SK-N-SH (cell line): ENCODE results near the gene PCNX4. TPM values are rescaled to one million over a fixed set of nuclear protein-coding genes. Genes with fewer than 3 reads are reported as not detected.

Experiments used
- CTCF ChIA-PET: fragments of 300-600, 350-600 bp; formaldehyde crosslinking; extraction: SDS; loops from one replicate; lab custom pipeline; 2021; lab: Yijun Ruan, JAX
- POLR2A ChIA-PET: fragments of 350-600 bp; sonication (Branson Sonifier 250); formaldehyde crosslinking; extraction: SDS; loops from one replicate; lab custom pipeline; 2020; ENCODE audit warnings: antibody characterized with exemption, inconsistent platforms; lab: Yijun Ruan, JAX
- DNase-seq: peaks from one replicate; pipeline ENCODE4 v3.0.0; 2012
- H2AFZ ChIP-seq: fragments of 200-600 bp; sonication (generic); 2 replicates; pipeline ENCODE4 v1.8.1; 2016; ENCODE audit warnings: antibody characterized with exemption, mild to moderate bottlenecking, low read depth
- H3F3A ChIP-seq: fragments of 200-600 bp; sonication (generic); replicated peaks from 2 replicates; pipeline ENCODE3; 2016; ENCODE audit warnings: antibody characterized with exemption, mild to moderate bottlenecking; ENCODE audit not compliant: insufficient read depth
- H3K27ac ChIP-seq, 2 experiments: fragments of 200-500 bp in 1 of 2; fragments of 200-600 bp in 1 of 2; sonication (Bioruptor generic) in 1 of 2; sonication (generic), shearing (Covaris generic) in 1 of 2; 2 replicates each; pipeline versions ENCODE4 v1.5.1 to v1.6.1; 2014 to 2016; ENCODE audit warnings: low read depth in 2 of 2, inconsistent platforms in 1 of 2, low read length in 1 of 2, mild to moderate bottlenecking in 1 of 2, mixed read lengths in 1 of 2
- H3K27me3 ChIP-seq: fragments of 200-600 bp; sonication (generic), shearing (Covaris generic); 2 replicates; pipeline ENCODE4 v1.6.1; 2016; ENCODE audit warnings: mixed run types; ENCODE audit not compliant: insufficient read depth
- H3K36me3 ChIP-seq, 2 experiments: fragments of 200-500 bp in 1 of 2; fragments of 200-600 bp in 1 of 2; sonication (Bioruptor generic) in 1 of 2; sonication (generic) in 1 of 2; replicated peaks in 1 of 2; 2 replicates each; pipeline versions ENCODE3 to v1.5.1; 2014 to 2016; ENCODE audit warnings: low read length in 1 of 2, mild to moderate bottlenecking in 1 of 2; ENCODE audit not compliant: insufficient read depth in 2 of 2, control insufficient read depth in 1 of 2
- H3K4me1 ChIP-seq, 2 experiments: fragments of 200-500 bp in 1 of 2; fragments of 200-600 bp in 1 of 2; sonication (Bioruptor generic) in 1 of 2; sonication (generic), shearing (Covaris generic) in 1 of 2; 2 replicates each; pipeline versions ENCODE4 v1.5.1 to v1.6.1; 2014 to 2016; ENCODE audit warnings: low read depth in 1 of 2, low read length in 1 of 2, mixed run types in 1 of 2; ENCODE audit not compliant: insufficient read depth in 2 of 2, control insufficient read depth in 1 of 2
- H3K4me2 ChIP-seq: fragments of 200-600 bp; sonication (generic), shearing (Covaris generic); 2 replicates; pipeline ENCODE4 v1.6.1; 2017; ENCODE audit warnings: mixed run types
- H3K4me3 ChIP-seq, 2 experiments: fragments of 200-500 bp in 1 of 2; fragments of 200-600 bp in 1 of 2; sonication (Bioruptor generic) in 1 of 2; sonication (generic), shearing (Covaris generic) in 1 of 2; 2 replicates each; pipeline versions ENCODE4 v1.5.1 to v1.8.1; 2014 to 2016; ENCODE audit warnings: low read depth in 2 of 2, inconsistent platforms in 1 of 2, low read length in 1 of 2, mild to moderate bottlenecking in 1 of 2, mixed read lengths in 1 of 2, moderate library complexity in 1 of 2
- H3K79me2 ChIP-seq: fragments of 200-600 bp; sonication (generic); 2 replicates; pipeline ENCODE4 v1.8.1; 2017; ENCODE audit warnings: mild to moderate bottlenecking; ENCODE audit not compliant: insufficient read depth
- H3K9ac ChIP-seq: fragments of 200-600 bp; sonication (generic); 2 replicates; pipeline ENCODE4 v1.6.1; 2017; ENCODE audit warnings: mixed run types
- H3K9me2 ChIP-seq: fragments of 200-600 bp; sonication (generic); 2 replicates; pipeline ENCODE4 v1.6.1; 2017; ENCODE audit warnings: mixed run types
- H3K9me3 ChIP-seq: fragments of 200-600 bp; sonication (generic); 2 replicates; pipeline ENCODE4 v1.6.1; 2017; ENCODE audit warnings: mixed run types, mild to moderate bottlenecking, moderate library complexity
- H4K20me1 ChIP-seq: fragments of 200-600 bp; sonication (generic); 2 replicates; pipeline ENCODE4 v1.6.1; 2017; ENCODE audit warnings: mild to moderate bottlenecking, mixed run types; ENCODE audit not compliant: insufficient read depth
- CTCF ChIP-seq: fragments of 200-600 bp; sonication (generic); IDR thresholded peaks from 2 replicates; pipeline ENCODE4 v1.6.1; 2017; ENCODE audit warnings: antibody characterized with exemption, mild to moderate bottlenecking, moderate library complexity
- ELF1 ChIP-seq: IDR thresholded peaks from 2 replicates; pipeline ENCODE4 v1.4.0; 2012
- GABPA ChIP-seq: IDR thresholded peaks from 2 replicates; pipeline ENCODE4 v1.4.0; 2012; ENCODE audit warnings: low read depth, mild to moderate bottlenecking
- MEF2A ChIP-seq: IDR thresholded peaks from 2 replicates; pipeline ENCODE4 v1.4.0; 2012; ENCODE audit warnings: low read depth, borderline replicate concordance
- NFIC ChIP-seq: IDR thresholded peaks from 2 replicates; pipeline ENCODE4 v1.4.0; 2012; ENCODE audit warnings: borderline replicate concordance
- REST ChIP-seq: IDR thresholded peaks from 2 replicates; pipeline ENCODE4 v1.6.1; 2012; ENCODE audit warnings: mild to moderate bottlenecking, low read depth, low read length, moderate library complexity
- SIN3A ChIP-seq: IDR thresholded peaks from 2 replicates; pipeline ENCODE4 v1.6.1; 2012; ENCODE audit warnings: low read depth, mild to moderate bottlenecking, low read length, moderate library complexity, borderline replicate concordance
- TAF1 ChIP-seq: IDR thresholded peaks from 2 replicates; pipeline ENCODE4 v1.6.1; 2012; ENCODE audit warnings: low read depth, mild to moderate bottlenecking, low read length, moderate library complexity, borderline replicate concordance
- WGBS: methylation state at CpG from one replicate; pipeline ENCODE4 v1.1.6; 2017; ENCODE audit warnings: low lambda C conversion rate; 5-methylcytosine and 5-hydroxymethylcytosine counted together
- polyA plus RNA-seq, 3 experiments: library from polyadenylated mRNA; depleted of rRNA; stranded (reverse); fragments of >200 nt; gene quantifications; 2 replicates each; pipeline ENCODE4 v1.2.3, GENCODE V29; 2012

PCNX4 gene
- polyA plus RNA-seq, 1 of the 3 experiments (the other 2 are of a cell fraction) = 21.1 TPM

GRCh38 chr14:60090864-60091519 lies 731 bp upstream of the PCNX4 start:
- peak overlapping the region; percentile 97 for H2AFZ ChIP-seq
- H3K4me3 ChIP-seq = peak overlapping the region; percentile 68 to 94
- peaks cover 37% of the 10 kb centered on the region for H3K79me2 ChIP-seq
- WGBS = 18% methylated on average over 13 of the region's 16 CpGs
- no peaks in the 10 kb centered on the region for H3K27me3 ChIP-seq
- H3F3A ChIP-seq = peaks cover 10% of the 10 kb centered on the region
- peak overlapping the region; percentile 75 for H3K4me2 ChIP-seq
- H3K9me2 ChIP-seq = no peaks in the 10 kb centered on the region
- ChIA-PET CTCF (interaction anchor here (0.7 to 2.3 kb wide), 3 partner anchors 61 to 93 kb away, joined by 3 to 8 read pairs (median 5); no protein-coding TSS in a partner anchor), POLR2A (no interaction called here)
- peaks cover 4 to 26% of the 10 kb centered on the region in 2 experiments; a peak in 3 of 4 replicates for H3K4me1 ChIP-seq
- no peaks in the 10 kb centered on the region for H4K20me1 ChIP-seq
- peak overlapping the region; percentile 93 for H3K9ac ChIP-seq
- H3K9me3 ChIP-seq = no peaks in the 10 kb centered on the region
- H3K27ac ChIP-seq = peak overlapping the region; percentile 99
- peak; percentile 50 for DNase-seq
- no peaks in the 10 kb centered on the region for H3K36me3 ChIP-seq
- TF ChIP-seq NFIC = peak; percentile 74
- TF ChIP-seq CTCF = no peak
- TF ChIP-seq MEF2A = no peak
- 0 out of 2 replicates have a peak, but pooled peaks have one; percentile 41 for TF ChIP-seq REST

- H3K9ac ChIP-seq = peak overlapping the region; percentile 93
- ChIA-PET CTCF (interaction anchor here (1.2 to 2.3 kb wide), 2 partner anchors 92 to 128 kb away, joined by 6 to 8 read pairs; no protein-coding TSS in a partner anchor), POLR2A (interaction anchor here (0.6 to 1.8 kb wide), 4 partner anchors 68 to 91 kb away, joined by 3 to 16 read pairs (median 4); partner anchors contain the start of gene DHRS7)
- peaks cover 7 to 9% of the 10 kb centered on the region in 2 experiments for H3K36me3 ChIP-seq
- H3K27ac ChIP-seq = peak overlapping the region; percentile 99
- peaks cover 52% of the 10 kb centered on the region for H3K79me2 ChIP-seq
- no peaks in the 10 kb centered on the region for H4K20me1 ChIP-seq
- 2% methylated on average over 14 of the region's 14 CpGs for WGBS
- peaks cover 4 to 24% of the 10 kb centered on the region in 2 experiments; a peak in 3 of 4 replicates for H3K4me1 ChIP-seq
- peak; percentile 38 for DNase-seq
- H3K9me2 ChIP-seq = no peaks in the 10 kb centered on the region
- no peaks in the 10 kb centered on the region for H3K9me3 ChIP-seq
- H3K27me3 ChIP-seq = no peaks in the 10 kb centered on the region
- peaks cover 10% of the 10 kb centered on the region for H3F3A ChIP-seq
- TF ChIP-seq TAF1 = 0 out of 2 replicates have a peak, but pooled peaks have one; percentile 29
- no peak for TF ChIP-seq GABPA
- TF ChIP-seq NFIC = 0 out of 2 replicates have a peak, but pooled peaks have one; percentile 2
- TF ChIP-seq SIN3A = no peak
- no peak for TF ChIP-seq ELF1
- H3K4me3 ChIP-seq = peak overlapping the region; percentile 68 to 94
- H3K4me2 ChIP-seq = peak overlapping the region; percentile 75
- H2AFZ ChIP-seq = peak overlapping the region; percentile 59
These were observed 800 bp downstream of the PCNX4 start for GRCh38 chr14:60092526-60092920.
